ENCODE data around the gene MMP25.
A peak's percentile ranks its signal among the peaks of the same experiment; 100 is the strongest.

Gene MMP25

DNA sequence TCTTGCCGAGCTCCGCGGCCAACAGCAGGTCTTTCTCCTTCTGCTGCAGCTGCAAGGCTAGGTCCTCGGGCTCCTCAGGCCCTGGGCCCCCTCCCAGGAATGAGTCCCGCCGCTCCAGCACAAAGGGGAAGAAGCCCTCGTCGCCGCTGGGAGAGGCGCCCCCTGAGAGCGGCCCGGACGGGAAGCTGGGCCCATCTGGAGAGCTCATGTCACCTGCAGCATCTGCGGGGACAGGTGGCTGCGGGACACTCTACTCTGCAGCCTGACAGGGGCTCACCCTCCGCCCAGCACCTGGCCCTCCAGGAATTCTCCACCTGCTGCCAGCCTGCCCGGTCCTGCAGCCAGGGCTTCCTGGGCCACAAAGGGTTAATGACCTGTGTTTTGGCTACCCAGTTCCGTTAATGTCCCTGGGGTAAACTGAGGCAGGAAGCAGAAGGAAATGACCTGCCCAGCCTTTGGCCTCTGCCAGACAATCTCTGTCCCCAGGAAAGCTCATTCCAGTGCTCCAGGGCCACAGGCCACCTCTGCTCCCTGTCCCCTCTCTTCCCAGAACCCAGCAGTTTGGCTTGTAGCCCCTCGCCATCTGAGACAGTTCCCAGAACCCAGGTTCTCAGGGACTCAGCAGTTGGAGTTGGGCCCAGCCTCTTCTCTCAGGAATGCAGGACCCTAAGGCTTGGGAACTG, 10.9 kb upstream of the MMP25 start:
- Histone ChIP-seq H3K4me3 (ENCODE audit: low read depth, low read length) (no peak overlapping the region), H3K36me3 (ENCODE audit: insufficient read depth, low read length) (no peaks in the 10 kb centered on the region), H3K4me1 (ENCODE audit: control insufficient read depth, insufficient read depth, low read length, unreplicated experiment) (no peaks in the 10 kb centered on the region), H3K79me2 (ENCODE audit: control insufficient read depth, insufficient read depth, low read length, unreplicated experiment) (no peaks in the 10 kb centered on the region), H3K27me3 (ENCODE audit: insufficient read depth, low read length) (peaks cover 58% of the 10 kb centered on the region), H3K27ac (ENCODE audit: low read depth, low read length) (no peak overlapping the region), H2AFZ (ENCODE audit: low read length, unreplicated experiment) (no peak overlapping the region)

GRCh38 chr16:3035972-3036725, 10.2 kb upstream of the MMP25 start:
- Histone ChIP-seq H2AFZ (ENCODE audit: low read length, unreplicated experiment) (no peak overlapping the region), H3K27ac (ENCODE audit: low read depth, low read length) (no peak overlapping the region), H3K27me3 (ENCODE audit: insufficient read depth, low read length) (peaks cover 58% of the 10 kb centered on the region), H3K79me2 (ENCODE audit: control insufficient read depth, insufficient read depth, low read length, unreplicated experiment) (no peaks in the 10 kb centered on the region), H3K36me3 (ENCODE audit: insufficient read depth, low read length) (no peaks in the 10 kb centered on the region), H3K4me3 (ENCODE audit: low read depth, low read length) (no peak overlapping the region), H3K4me1 (ENCODE audit: control insufficient read depth, insufficient read depth, low read length, unreplicated experiment) (no peaks in the 10 kb centered on the region)

- Histone ChIP-seq H3K36me3 (ENCODE audit: insufficient read depth, low read length) (no peaks in the 10 kb centered on the region), H3K79me2 (ENCODE audit: control insufficient read depth, insufficient read depth, low read length, unreplicated experiment) (no peaks in the 10 kb centered on the region), H3K4me3 (ENCODE audit: low read depth, low read length) (no peak within 1 kb of the TSS), H3K27ac (ENCODE audit: low read depth, low read length) (no peak within 1 kb of the TSS), H2AFZ (ENCODE audit: low read length, unreplicated experiment) (no peak within 1 kb of the TSS), H3K4me1 (ENCODE audit: control insufficient read depth, insufficient read depth, low read length, unreplicated experiment) (no peaks in the 10 kb centered on the region), H3K27me3 (ENCODE audit: insufficient read depth, low read length) (peaks cover 58% of the 10 kb centered on the region)
These were observed 9.5 kb upstream of the MMP25 start, which contains the start of gene BICDL2 for GRCh38 chr16:3036726-3037315. BICDL2 (minus strand) TSS chr16:3036944; CDS start chr16:3035496, 1,448 bp downstream.

DNA sequence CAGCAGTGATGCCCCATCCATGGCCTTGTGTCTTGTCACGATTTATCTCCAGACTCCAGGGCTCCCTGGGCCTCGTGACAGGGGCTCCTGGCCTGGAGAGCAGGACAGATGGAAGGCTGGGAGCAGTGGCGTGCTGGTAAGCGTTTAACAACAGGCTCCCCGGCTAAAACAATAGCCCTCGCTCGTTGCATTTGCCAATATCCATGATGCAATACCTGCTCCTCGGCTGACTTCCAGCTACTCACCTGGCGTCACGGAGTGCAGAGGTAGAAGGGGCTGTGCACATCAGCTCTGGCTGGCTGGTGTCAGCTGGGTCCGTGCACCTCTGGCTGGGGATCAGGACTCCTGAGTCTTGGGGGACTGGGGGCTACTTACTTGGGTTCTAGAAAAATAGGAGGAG, 8.1 kb upstream of the MMP25 start:
- Histone ChIP-seq H2AFZ (ENCODE audit: low read length, unreplicated experiment) (no peak overlapping the region), H3K4me3 (ENCODE audit: low read depth, low read length) (no peak overlapping the region), H3K27ac (ENCODE audit: low read depth, low read length) (no peak overlapping the region), H3K27me3 (ENCODE audit: insufficient read depth, low read length) (peaks cover 50% of the 10 kb centered on the region), H3K4me1 (ENCODE audit: control insufficient read depth, insufficient read depth, low read length, unreplicated experiment) (no peaks in the 10 kb centered on the region), H3K36me3 (ENCODE audit: insufficient read depth, low read length) (no peaks in the 10 kb centered on the region), H3K79me2 (ENCODE audit: control insufficient read depth, insufficient read depth, low read length, unreplicated experiment) (no peaks in the 10 kb centered on the region)

- Histone ChIP-seq H3K4me1 (ENCODE audit: control insufficient read depth, insufficient read depth, low read length, unreplicated experiment) (no peaks in the 10 kb centered on the region), H3K79me2 (ENCODE audit: control insufficient read depth, insufficient read depth, low read length, unreplicated experiment) (no peaks in the 10 kb centered on the region), H3K36me3 (ENCODE audit: insufficient read depth, low read length) (no peaks in the 10 kb centered on the region), H3K27ac (ENCODE audit: low read depth, low read length) (no peak overlapping the region), H2AFZ (ENCODE audit: low read length, unreplicated experiment) (no peak overlapping the region), H3K27me3 (ENCODE audit: insufficient read depth, low read length) (peaks cover 44% of the 10 kb centered on the region), H3K4me3 (ENCODE audit: low read depth, low read length) (no peak overlapping the region)
These were observed 7.5 kb upstream of the MMP25 start for GRCh38 chr16:3038896-3039295.

DNA sequence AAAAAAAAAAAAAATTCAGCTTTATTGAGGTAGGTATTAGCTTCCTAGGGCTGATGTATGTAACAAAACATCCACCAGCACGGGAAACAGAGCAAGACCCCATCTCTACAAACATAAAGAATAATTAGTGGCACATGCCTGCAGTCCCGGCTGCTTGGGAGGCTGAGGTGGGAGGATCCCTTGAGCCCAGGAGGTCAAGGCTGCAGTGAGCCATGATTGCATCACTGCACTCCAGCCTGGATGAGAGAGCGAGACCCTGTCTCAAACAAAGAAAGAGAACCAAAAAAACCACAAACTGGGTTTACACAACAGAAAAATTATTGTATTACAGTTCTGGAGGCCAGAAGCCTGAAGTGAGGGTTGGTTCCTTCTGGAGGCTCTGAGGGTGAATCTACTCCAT, 4.0 kb upstream of the MMP25 start:
- Histone ChIP-seq H3K27me3 (ENCODE audit: insufficient read depth, low read length) (peaks cover 36% of the 10 kb centered on the region), H3K79me2 (ENCODE audit: control insufficient read depth, insufficient read depth, low read length, unreplicated experiment) (no peaks in the 10 kb centered on the region), H3K36me3 (ENCODE audit: insufficient read depth, low read length) (no peaks in the 10 kb centered on the region), H3K4me1 (ENCODE audit: control insufficient read depth, insufficient read depth, low read length, unreplicated experiment) (no peaks in the 10 kb centered on the region), H3K27ac (ENCODE audit: low read depth, low read length) (no peak overlapping the region), H2AFZ (ENCODE audit: low read length, unreplicated experiment) (no peak overlapping the region), H3K4me3 (ENCODE audit: low read depth, low read length) (no peak overlapping the region)

GRCh38 chr16:3044708-3045107, 1.7 kb upstream of the MMP25 start:
- Histone ChIP-seq H3K4me3 (ENCODE audit: low read depth, low read length) (no peak overlapping the region), H3K79me2 (ENCODE audit: control insufficient read depth, insufficient read depth, low read length, unreplicated experiment) (no peaks in the 10 kb centered on the region), H3K27me3 (ENCODE audit: insufficient read depth, low read length) (peaks cover 31% of the 10 kb centered on the region), H2AFZ (ENCODE audit: low read length, unreplicated experiment) (no peak overlapping the region), H3K27ac (ENCODE audit: low read depth, low read length) (no peak overlapping the region), H3K4me1 (ENCODE audit: control insufficient read depth, insufficient read depth, low read length, unreplicated experiment) (no peaks in the 10 kb centered on the region), H3K36me3 (ENCODE audit: insufficient read depth, low read length) (no peaks in the 10 kb centered on the region)

- H3K27ac ChIP-seq (ENCODE audit: low read depth, low read length), result no peak overlapping the region
- no peaks in the 10 kb centered on the region for H3K4me1 ChIP-seq (ENCODE audit: control insufficient read depth, insufficient read depth, low read length, unreplicated experiment)
- H3K27me3 ChIP-seq (ENCODE audit: insufficient read depth, low read length), result peaks cover 31% of the 10 kb centered on the region
These were observed 453 bp downstream of the MMP25 start for GRCh38 chr16:3046641-3047386.

GRCh38 chr16:3047387-3047720, 993 bp downstream of the MMP25 start:
- Histone ChIP-seq H3K4me1 (ENCODE audit: control insufficient read depth, insufficient read depth, low read length, unreplicated experiment) (no peaks in the 10 kb centered on the region), H3K27me3 (ENCODE audit: insufficient read depth, low read length) (peaks cover 31% of the 10 kb centered on the region), H3K79me2 (ENCODE audit: control insufficient read depth, insufficient read depth, low read length, unreplicated experiment) (no peaks in the 10 kb centered on the region), H3K27ac (ENCODE audit: low read depth, low read length) (no peak overlapping the region), H3K36me3 (ENCODE audit: insufficient read depth, low read length) (no peaks in the 10 kb centered on the region), H3K4me3 (ENCODE audit: low read depth, low read length) (no peak overlapping the region), H2AFZ (ENCODE audit: low read length, unreplicated experiment) (no peak overlapping the region)

More at GRCh38 chr16:3046641-3047386, 453 bp downstream of the MMP25 start:
- peak overlapping the region; percentile 71 for H3K4me3 ChIP-seq (ENCODE audit: low read depth, low read length)
- H2AFZ ChIP-seq (ENCODE audit: low read length, unreplicated experiment), result no peak overlapping the region
- no peaks in the 10 kb centered on the region for H3K36me3 ChIP-seq (ENCODE audit: insufficient read depth, low read length)
- no peaks in the 10 kb centered on the region for H3K79me2 ChIP-seq (ENCODE audit: control insufficient read depth, insufficient read depth, low read length, unreplicated experiment)

- H3K79me2 ChIP-seq (ENCODE audit: control insufficient read depth, insufficient read depth, low read length, unreplicated experiment), result no peaks in the 10 kb centered on the region
- H3K27ac ChIP-seq (ENCODE audit: low read depth, low read length), result no peak overlapping the region
- H3K27me3 ChIP-seq (ENCODE audit: insufficient read depth, low read length), result peaks cover 31% of the 10 kb centered on the region
- H3K4me1 ChIP-seq (ENCODE audit: control insufficient read depth, insufficient read depth, low read length, unreplicated experiment), result no peaks in the 10 kb centered on the region
- no peak overlapping the region for H3K4me3 ChIP-seq (ENCODE audit: low read depth, low read length)
- no peak overlapping the region for H2AFZ ChIP-seq (ENCODE audit: low read length, unreplicated experiment)
- H3K36me3 ChIP-seq (ENCODE audit: insufficient read depth, low read length), result no peaks in the 10 kb centered on the region
These were observed 3.6 kb downstream of the MMP25 start for GRCh38 chr16:3049921-3050481.

Measured in ACC112 (cell line).